ENCODE results near the gene DBI.
A peak's percentile ranks its signal among the peaks of the same experiment; 100 is the strongest.

Gene DBI

DNA sequence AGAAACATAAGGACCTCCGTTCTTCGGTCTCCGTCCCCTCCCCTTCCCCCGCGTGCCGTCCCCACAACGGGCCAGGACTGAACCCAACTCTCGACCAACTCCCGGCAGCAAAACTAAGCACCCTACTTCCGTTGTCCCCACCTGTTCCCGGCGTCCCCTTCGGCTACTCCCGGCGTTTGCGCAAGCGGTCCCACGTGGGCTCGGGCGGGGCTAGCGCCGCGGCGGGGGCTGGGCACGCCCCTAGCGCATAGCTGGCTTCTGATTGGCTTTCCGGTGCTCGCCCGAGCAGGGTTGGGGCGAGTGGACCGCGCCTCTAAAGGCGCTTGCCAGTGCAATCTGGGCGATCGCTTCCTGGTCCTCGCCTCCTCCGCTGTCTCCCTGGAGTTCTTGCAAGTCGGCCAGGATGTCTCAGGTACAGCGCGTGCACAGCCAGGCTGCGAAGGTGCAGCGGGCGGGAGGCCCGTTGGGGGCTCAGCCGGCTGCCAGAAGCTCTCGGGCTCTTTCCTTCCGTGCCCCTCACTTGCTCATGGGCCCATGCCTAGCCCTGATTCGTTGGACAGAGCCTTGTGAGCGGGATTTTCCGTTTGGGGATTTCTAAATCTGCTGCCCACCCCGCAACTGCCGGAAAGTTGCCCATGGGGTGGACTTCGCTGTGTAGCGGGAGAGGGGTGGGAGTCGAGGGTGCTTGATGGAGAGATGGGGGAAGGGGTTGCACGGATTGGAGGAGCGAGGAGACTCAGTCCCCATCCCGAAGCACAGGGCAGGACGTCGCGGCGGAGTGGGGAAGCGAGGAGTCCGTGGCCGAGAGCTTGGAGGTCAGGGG lies at the start of gene DBI, which contains the start of gene C2orf76:
TSS of gene DBI (plus strand) at position 329 of the 823 bp plus-strand sequence. CDS start at position 404, 75 bp downstream.
TSS of gene C2orf76 (minus strand) at position 186 of the 823 bp plus-strand sequence. CDS start 26,875 bp downstream, outside the sequence.
- CTCF ChIA-PET = interaction anchor here (1.2 kb wide), 1 partner anchor 11 kb away, joined by 4 read pairs; no protein-coding TSS in a partner anchor

GRCh38 chr2:119317554-119317953 lies 49.2 kb upstream of the DBI start:
- H3K36me3 Mint-ChIP-seq = no peaks in the 10 kb centered on the region
- no peaks in the 10 kb centered on the region for H3K27me3 Mint-ChIP-seq
- CTCF ChIA-PET = no interaction called here
- H3K4me3 Mint-ChIP-seq = no peak overlapping the region
- DNase-seq = no peak
- H3K27ac Mint-ChIP-seq = no peak overlapping the region
- H3K9me3 Mint-ChIP-seq = no peaks in the 10 kb centered on the region
- H3K4me1 Mint-ChIP-seq = no peaks in the 10 kb centered on the region

More for the DNA sequence above, at the start of gene DBI, which contains the start of gene C2orf76:
- Mint-ChIP-seq H3K27ac (peak within 1 kb of the TSS; percentile 93), H3K4me1 (peaks cover 49% of the 10 kb centered on the region), H3K4me3 (peak within 1 kb of the TSS; percentile 98), H3K9me3 (no peaks in the 10 kb centered on the region), H3K27me3 (no peaks in the 10 kb centered on the region), H3K36me3 (peaks cover 32% of the 10 kb centered on the region)
- DNase-seq = peak; percentile 95

DNA sequence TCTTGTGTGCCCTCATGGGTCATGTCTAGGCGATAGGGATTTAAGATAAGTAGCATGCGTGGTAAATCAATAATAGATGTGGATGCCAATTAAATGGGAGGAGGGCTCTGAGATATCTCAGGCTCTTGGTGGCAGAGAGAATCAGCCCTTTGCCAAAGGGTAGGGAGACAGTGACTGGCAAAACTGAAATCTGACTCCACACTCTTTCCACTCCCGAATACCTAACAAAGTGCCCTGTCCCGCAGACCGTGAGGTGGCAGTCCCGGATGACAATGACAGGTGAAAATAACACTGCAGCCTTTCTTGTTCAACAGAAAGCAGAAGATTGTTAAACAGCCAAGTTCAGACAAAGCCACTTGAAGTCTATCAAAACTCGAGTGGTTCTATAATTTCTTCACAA lies 47.2 kb upstream of the DBI start:
- no peak overlapping the region for H3K27ac Mint-ChIP-seq
- H3K27me3 Mint-ChIP-seq = no peaks in the 10 kb centered on the region
- no peak overlapping the region for H3K4me3 Mint-ChIP-seq
- no peaks in the 10 kb centered on the region for H3K9me3 Mint-ChIP-seq
- H3K4me1 Mint-ChIP-seq = no peaks in the 10 kb centered on the region
- no peak for DNase-seq
- H3K36me3 Mint-ChIP-seq = no peaks in the 10 kb centered on the region
- CTCF ChIA-PET = no interaction called here

DNA sequence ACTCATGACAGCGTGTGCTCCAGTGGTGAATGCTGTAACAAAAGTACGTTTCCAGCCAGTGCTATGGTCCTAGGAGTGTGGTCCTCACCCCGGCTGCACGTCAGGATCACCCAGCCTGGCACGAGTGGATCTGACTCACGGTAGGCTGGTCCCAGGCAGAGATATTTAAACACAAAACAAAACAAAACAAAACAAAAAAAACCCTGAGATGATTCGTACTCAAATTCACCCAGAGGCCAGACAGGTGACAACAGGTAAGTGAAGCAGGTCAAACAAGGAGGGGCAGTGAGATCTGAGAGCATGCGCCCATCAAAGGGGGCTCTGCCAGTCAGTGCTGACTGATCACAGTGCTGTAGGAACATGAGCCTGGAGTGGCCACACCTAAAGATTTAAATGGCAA lies 43.3 kb upstream of the DBI start:
- H3K4me1 Mint-ChIP-seq = no peaks in the 10 kb centered on the region
- H3K36me3 Mint-ChIP-seq = no peaks in the 10 kb centered on the region
- H3K9me3 Mint-ChIP-seq = no peaks in the 10 kb centered on the region
- CTCF ChIA-PET = no interaction called here
- no peak overlapping the region for H3K4me3 Mint-ChIP-seq
- H3K27ac Mint-ChIP-seq = no peak overlapping the region
- H3K27me3 Mint-ChIP-seq = no peaks in the 10 kb centered on the region
- DNase-seq = no peak

GRCh38 chr2:119324685-119325270 lies 42.0 kb upstream of the DBI start:
- Mint-ChIP-seq H3K27me3 (no peaks in the 10 kb centered on the region), H3K4me3 (no peak overlapping the region), H3K36me3 (no peaks in the 10 kb centered on the region), H3K27ac (no peak overlapping the region), H3K9me3 (no peaks in the 10 kb centered on the region), H3K4me1 (no peaks in the 10 kb centered on the region)
- CTCF ChIA-PET = no interaction called here
- DNase-seq = no peak

DNA sequence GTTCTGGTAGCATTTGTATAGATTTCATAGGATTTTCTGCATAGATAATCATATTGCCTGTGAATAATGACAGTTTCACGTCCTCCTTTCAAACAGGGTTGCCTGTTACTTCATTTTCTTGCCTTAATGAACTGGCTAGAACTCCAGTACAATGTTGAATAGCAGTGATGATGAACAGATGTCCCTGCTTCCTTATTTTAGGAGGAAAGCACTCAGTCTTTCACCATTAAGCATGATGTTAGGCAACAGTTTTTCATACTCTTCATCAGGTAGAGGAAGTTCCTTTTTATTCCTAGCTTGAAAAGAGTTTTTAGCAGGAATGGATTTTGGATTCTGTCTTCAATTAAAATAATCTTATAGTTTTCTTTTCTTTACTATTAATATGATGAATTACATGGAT lies 39.8 kb upstream of the DBI start:
- Mint-ChIP-seq H3K36me3 (no peaks in the 10 kb centered on the region), H3K27ac (no peak overlapping the region), H3K4me3 (no peak overlapping the region), H3K9me3 (no peaks in the 10 kb centered on the region), H3K4me1 (no peaks in the 10 kb centered on the region), H3K27me3 (no peaks in the 10 kb centered on the region)
- CTCF ChIA-PET = interaction anchor here (0.8 kb wide), 1 partner anchor 45 kb away, joined by 4 read pairs; no protein-coding TSS in a partner anchor
- DNase-seq = no peak

DNA sequence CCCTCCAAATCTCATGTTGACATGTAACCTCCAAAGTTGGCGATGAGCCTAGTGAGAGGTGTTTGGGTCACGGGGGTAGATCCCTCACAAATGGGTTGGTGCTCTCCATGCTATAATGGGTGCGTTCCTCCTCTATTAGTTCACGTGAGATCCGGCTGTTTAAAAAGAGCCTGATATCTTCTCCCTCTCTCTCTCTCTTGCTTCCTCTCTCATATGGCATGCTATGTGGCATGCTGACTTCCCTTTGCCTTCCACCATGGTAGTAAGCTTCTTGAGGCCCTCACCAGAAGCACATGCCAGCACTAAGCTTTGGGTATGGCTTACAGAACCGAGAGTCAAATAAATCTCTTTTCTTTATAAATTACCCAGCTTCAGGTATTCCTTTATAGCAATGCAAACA lies 39.3 kb upstream of the DBI start:
- CTCF ChIA-PET = interaction anchor here (0.8 kb wide), 1 partner anchor 45 kb away, joined by 4 read pairs; no protein-coding TSS in a partner anchor
- Mint-ChIP-seq H3K36me3 (no peaks in the 10 kb centered on the region), H3K4me3 (no peak overlapping the region), H3K27me3 (no peaks in the 10 kb centered on the region), H3K4me1 (no peaks in the 10 kb centered on the region), H3K27ac (no peak overlapping the region), H3K9me3 (no peaks in the 10 kb centered on the region)
- DNase-seq = no peak

DNA sequence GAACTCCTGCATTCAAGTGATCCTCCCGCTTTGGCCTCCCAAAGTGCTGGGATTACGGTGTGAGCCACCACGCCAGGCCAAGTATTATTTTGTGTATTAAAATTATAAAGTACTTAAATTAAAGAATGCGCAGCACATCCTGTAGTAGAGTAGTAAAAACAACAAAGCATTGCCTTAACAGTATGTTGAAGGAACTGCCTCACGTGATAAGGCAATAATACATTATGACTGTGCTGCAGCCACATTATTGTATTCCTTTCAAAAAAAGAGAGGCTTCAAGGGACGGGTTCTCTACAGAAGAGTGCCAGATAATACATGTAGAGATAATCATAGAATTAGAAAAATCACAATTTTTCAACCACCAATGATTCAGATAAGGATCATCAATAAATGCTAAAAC lies 33.8 kb upstream of the DBI start:
- CTCF ChIA-PET = no interaction called here
- no peaks in the 10 kb centered on the region for H3K4me1 Mint-ChIP-seq
- H3K36me3 Mint-ChIP-seq = no peaks in the 10 kb centered on the region
- H3K27me3 Mint-ChIP-seq = no peaks in the 10 kb centered on the region
- DNase-seq = no peak
- H3K9me3 Mint-ChIP-seq = no peaks in the 10 kb centered on the region
- no peak overlapping the region for H3K4me3 Mint-ChIP-seq
- no peak overlapping the region for H3K27ac Mint-ChIP-seq

- no peak for DNase-seq
- H3K27me3 Mint-ChIP-seq = no peaks in the 10 kb centered on the region
- CTCF ChIA-PET = no interaction called here
- H3K27ac Mint-ChIP-seq = no peak overlapping the region
- H3K36me3 Mint-ChIP-seq = no peaks in the 10 kb centered on the region
- H3K4me3 Mint-ChIP-seq = no peak overlapping the region
- H3K9me3 Mint-ChIP-seq = no peaks in the 10 kb centered on the region
- H3K4me1 Mint-ChIP-seq = peaks cover 3% of the 10 kb centered on the region
Measured at GRCh38 chr2:119333360-119333759, 33.4 kb upstream of the DBI start.

DNA sequence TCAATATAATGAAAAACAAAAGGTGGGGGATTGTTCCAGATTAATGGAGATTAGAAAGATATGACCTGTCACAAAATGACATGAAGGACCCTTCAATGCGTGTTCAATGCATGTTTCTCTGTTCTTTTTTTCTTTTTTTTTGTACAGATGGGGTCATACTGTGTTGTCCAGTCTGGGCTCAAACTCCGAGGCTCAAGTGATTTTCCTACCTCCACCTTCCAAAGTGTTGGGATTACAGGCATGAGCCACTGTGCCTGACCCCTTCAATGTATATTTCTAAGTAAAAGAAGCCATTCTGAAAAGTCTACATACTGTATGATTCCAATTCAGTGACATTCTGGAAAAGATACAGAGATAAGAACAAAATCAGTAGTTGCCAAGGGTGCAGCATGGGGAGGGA lies 32.9 kb upstream of the DBI start:
- H3K4me1 Mint-ChIP-seq = peaks cover 8% of the 10 kb centered on the region
- H3K27me3 Mint-ChIP-seq = no peaks in the 10 kb centered on the region
- CTCF ChIA-PET = no interaction called here
- H3K27ac Mint-ChIP-seq = no peak overlapping the region
- no peak for DNase-seq
- no peaks in the 10 kb centered on the region for H3K36me3 Mint-ChIP-seq
- H3K4me3 Mint-ChIP-seq = no peak overlapping the region
- no peaks in the 10 kb centered on the region for H3K9me3 Mint-ChIP-seq

DNA sequence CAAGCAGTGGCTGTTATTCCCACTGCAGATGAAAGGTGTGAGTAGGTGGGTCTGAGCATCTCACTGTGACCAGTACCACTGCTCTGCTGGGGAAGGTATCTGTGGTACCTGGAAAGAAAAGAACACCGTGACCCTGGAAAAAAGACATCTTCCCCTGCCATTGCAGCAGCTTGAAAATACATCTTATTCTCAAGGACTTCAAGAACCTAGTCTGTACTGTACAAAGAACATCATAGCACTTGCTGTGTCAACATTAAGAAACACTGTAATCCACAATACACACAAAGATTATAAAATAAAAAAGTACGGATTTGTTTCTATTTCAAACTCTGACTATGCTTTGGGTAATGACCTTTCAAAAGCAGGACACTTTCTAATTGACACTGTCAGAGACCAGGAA lies 29.0 kb upstream of the DBI start:
- CTCF ChIA-PET = no interaction called here
- Mint-ChIP-seq H3K27me3 (no peaks in the 10 kb centered on the region), H3K4me1 (peaks cover 18% of the 10 kb centered on the region), H3K36me3 (no peaks in the 10 kb centered on the region), H3K4me3 (no peak overlapping the region), H3K9me3 (no peaks in the 10 kb centered on the region), H3K27ac (no peak overlapping the region)
- DNase-seq = no peak

DNA sequence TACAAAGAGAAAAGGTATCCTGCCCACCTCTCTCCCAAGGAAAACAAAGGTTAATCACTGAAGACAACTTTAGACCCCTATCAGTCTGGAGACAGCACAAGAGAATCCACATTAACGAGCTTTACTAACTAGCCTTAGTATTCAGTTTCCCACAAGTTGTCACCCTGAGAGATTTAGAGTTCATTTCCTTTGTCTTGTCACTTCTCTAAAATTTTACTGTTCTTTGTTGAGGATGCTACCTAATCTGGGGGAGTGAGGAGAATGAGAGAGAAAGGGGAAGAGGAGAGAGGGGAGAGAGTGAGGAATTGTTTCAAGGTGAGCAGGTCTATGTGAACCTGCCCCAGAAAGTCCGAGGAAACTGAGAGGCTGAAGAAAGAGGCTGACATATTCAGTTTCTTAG lies 28.5 kb upstream of the DBI start:
- DNase-seq = no peak

DNA sequence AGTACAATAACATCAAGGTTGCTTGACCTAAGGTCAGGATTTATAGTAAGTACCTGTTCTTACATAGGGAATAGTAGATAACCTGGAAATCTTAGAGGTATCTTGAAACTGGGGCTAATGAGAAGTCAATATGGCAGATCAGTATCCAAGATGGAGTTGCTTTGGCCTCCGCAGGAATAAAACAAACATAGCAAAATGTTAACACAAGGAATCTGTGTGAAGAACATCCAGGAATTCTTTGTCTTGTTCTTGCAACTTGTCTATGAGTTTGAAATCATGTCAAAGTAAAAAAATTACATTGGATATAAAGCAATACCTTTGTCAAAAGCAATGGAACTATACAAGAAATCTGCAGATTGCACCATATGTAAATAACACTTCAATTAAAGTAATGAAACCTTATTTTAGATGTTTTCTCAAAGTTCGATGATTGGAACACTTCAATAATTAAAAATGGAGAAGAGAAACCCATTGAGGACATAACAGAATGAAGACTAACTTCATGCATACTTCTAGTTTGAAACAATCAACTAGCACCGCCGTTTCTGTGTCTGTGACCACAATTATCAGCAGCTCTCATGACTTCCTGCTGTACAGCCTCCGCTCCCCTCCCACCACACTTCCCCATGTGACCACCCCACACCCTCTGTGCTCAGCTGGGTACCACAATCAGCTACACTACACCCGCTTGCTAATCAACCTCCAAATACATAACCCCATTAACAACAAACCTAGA lies 27.8 kb upstream of the DBI start:
- Mint-ChIP-seq H3K4me1 (peaks cover 18% of the 10 kb centered on the region), H3K9me3 (no peaks in the 10 kb centered on the region), H3K27me3 (no peaks in the 10 kb centered on the region), H3K36me3 (no peaks in the 10 kb centered on the region), H3K4me3 (no peak overlapping the region), H3K27ac (peak overlapping the region; percentile 3)
- CTCF ChIA-PET = no interaction called here
- peak; percentile 68 for DNase-seq

More for the DNA sequence above, 28.5 kb upstream of the DBI start:
- Mint-ChIP-seq H3K4me3 (no peak overlapping the region), H3K27ac (peak overlapping the region; percentile 25), H3K27me3 (no peaks in the 10 kb centered on the region), H3K36me3 (no peaks in the 10 kb centered on the region), H3K4me1 (peaks cover 18% of the 10 kb centered on the region), H3K9me3 (no peaks in the 10 kb centered on the region)
- CTCF ChIA-PET = no interaction called here

DNA sequence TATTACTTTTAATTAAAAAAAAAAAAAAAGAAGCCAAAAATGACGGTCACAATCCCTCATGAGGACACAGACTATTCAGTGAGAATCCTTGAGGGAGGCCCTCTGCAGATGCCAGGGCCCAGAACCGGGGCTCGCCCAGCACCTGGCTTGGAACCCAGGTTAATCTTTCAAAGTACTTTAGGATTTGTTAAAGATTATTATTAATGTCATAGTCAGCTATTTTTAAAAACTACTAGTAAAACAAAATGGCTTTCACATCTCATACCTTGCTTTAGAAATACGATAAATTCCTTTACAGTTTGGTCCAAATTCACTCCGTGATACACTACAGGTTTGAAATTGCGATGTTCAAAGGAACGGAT lies 27.2 kb upstream of the DBI start:
- H3K27me3 Mint-ChIP-seq = no peaks in the 10 kb centered on the region
- H3K27ac Mint-ChIP-seq = no peak overlapping the region
- peaks cover 18% of the 10 kb centered on the region for H3K4me1 Mint-ChIP-seq
- no peaks in the 10 kb centered on the region for H3K9me3 Mint-ChIP-seq
- no peak overlapping the region for H3K4me3 Mint-ChIP-seq
- H3K36me3 Mint-ChIP-seq = no peaks in the 10 kb centered on the region
- DNase-seq = no peak
- CTCF ChIA-PET = no interaction called here

All from activated naive CD4-positive, alpha-beta T cell treated with anti-CD3 and anti-CD28 coated beads, Interleukin-2, amount 10 ng/mL, durations not matched to agents 7 days and 5 days (primary cell).